Esophagus squamous epithelium (tissue), 5 donors: ENCODE results near the gene POU6F2. TPM values are rescaled to one million over a fixed set of nuclear protein-coding genes. Genes with fewer than 3 reads are reported as not detected.
"Not testable (repeated sequence)": the region's sequence is repeated elsewhere in the genome, so short reads cannot be mapped to it uniquely, and the experiment has no call there.

Experiments used
- DNase-seq: peaks from one replicate; lab custom pipeline; 2025; lab: John Stamatoyannopoulos, UW
- H3K27ac ChIP-seq, 4 donors: fragments of 200-600 bp; sonication (generic); one replicate each; pipeline ENCODE4 v1.5.1; 2016 to 2019; ENCODE audit warnings: mild to moderate bottlenecking in 1 of 4
- H3K27me3 ChIP-seq, 4 donors: fragments of 200-600 bp; sonication (generic); 1 replicate in 3 of 4; 2 replicates in 1 of 4; pipeline versions ENCODE4 v1.5.1 to v1.6.0; 2017 to 2021; ENCODE audit warnings: antibody characterized with exemption in 1 of 4
- H3K36me3 ChIP-seq, 3 donors: fragments of 200-600 bp; sonication (generic); one replicate each; pipeline ENCODE4 v1.5.1; 2016 to 2019
- H3K4me1 ChIP-seq, 3 donors: fragments of 200-600 bp; sonication (generic); one replicate each; pipeline ENCODE4 v1.5.1; 2017 to 2019
- H3K4me3 ChIP-seq, 4 donors: fragments of 200-600 bp; sonication (generic); 1 replicate in 3 of 4; 2 replicates in 1 of 4; pipeline ENCODE4 v1.5.1; 2016 to 2019; ENCODE audit warnings: mild to moderate bottlenecking in 2 of 4, moderate library complexity in 1 of 4
- H3K9me3 ChIP-seq, 3 donors: fragments of 200-600 bp; sonication (generic); one replicate each; pipeline ENCODE4 v1.5.1; 2016 to 2019
- CTCF ChIP-seq, 6 experiments: fragments of 450-650 bp in 4 of 6; fragments of 200-600 bp in 2 of 6; sonication (generic) in 2 of 6; IDR thresholded peaks; one replicate each; pipeline ENCODE4 v1.5.1; 2016 to 2019; ENCODE audit warnings: antibody characterized with exemption in 6 of 6, mild to moderate bottlenecking in 4 of 6, moderate library complexity in 4 of 6
- POLR2A ChIP-seq, 4 donors: fragments of 450-650 bp; IDR thresholded peaks; one replicate each; pipeline ENCODE4 v1.6.1; 2017; ENCODE audit warnings: antibody characterized with exemption in 4 of 4, mild to moderate bottlenecking in 4 of 4, moderate library complexity in 3 of 4
- WGBS, 2 donors: methylation state at CpG; one replicate each; pipeline ENCODE4 v1.1.5; 2018; 5-methylcytosine and 5-hydroxymethylcytosine counted together
- intact Hi-C: fragments of 100-400 bp; cut with DNase I; formaldehyde crosslinking; loops from one replicate; pipeline ENCODE4 v1.15.0; 2022
- total RNA-seq, 4 donors: library from RNA; depleted of rRNA; stranded (reverse); fragments of >200 nt; gene quantifications; one replicate each; pipeline ENCODE4 v1.1.0, GENCODE V29; 2016
- donor health status: DM: yes; HTN: yes; CAD: no.

Gene POU6F2
- total RNA-seq, 4 donors from 2014 or later = 0.76 to 1.6 TPM; not detected in 2

DNA sequence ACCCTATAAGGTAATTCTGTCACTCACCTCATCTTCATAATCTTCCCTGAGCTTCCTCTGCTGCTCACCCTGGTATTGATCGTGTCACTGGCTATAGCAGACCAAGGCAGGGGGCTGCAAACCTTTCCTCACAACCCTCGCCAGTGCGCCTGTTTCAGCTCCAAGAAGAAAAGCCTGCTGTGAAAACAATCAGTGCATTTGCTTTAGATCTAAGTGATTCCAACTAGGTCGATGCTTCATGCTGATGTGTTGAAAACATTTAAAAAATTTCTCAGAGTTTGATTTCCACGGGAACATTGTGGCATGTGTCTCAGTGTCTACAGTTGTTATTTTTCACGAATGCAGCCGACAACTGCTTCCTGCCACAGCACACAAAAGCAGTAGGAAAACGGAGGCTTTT lies 27.3 kb downstream of the POU6F2 start:
- no peak for DNase-seq
- no peak overlapping the region for H3K4me3 ChIP-seq
- intact Hi-C loops = no loop called here
- no peaks in the 10 kb centered on the region for H3K27me3 ChIP-seq
- no peaks in the 10 kb centered on the region for H3K4me1 ChIP-seq
- H3K36me3 ChIP-seq = no peaks in the 10 kb centered on the region
- no peak overlapping the region for H3K27ac ChIP-seq
- WGBS, 2 donors = 24 to 33% methylated on average over 6 to 8 of the region's 8 CpGs
- TF ChIP-seq CTCF (IDR thresholded peaks at IDR 0.05) (no peak), POLR2A (IDR thresholded peaks at IDR 0.05) (no peak)
- no peaks in the 10 kb centered on the region for H3K9me3 ChIP-seq

DNA sequence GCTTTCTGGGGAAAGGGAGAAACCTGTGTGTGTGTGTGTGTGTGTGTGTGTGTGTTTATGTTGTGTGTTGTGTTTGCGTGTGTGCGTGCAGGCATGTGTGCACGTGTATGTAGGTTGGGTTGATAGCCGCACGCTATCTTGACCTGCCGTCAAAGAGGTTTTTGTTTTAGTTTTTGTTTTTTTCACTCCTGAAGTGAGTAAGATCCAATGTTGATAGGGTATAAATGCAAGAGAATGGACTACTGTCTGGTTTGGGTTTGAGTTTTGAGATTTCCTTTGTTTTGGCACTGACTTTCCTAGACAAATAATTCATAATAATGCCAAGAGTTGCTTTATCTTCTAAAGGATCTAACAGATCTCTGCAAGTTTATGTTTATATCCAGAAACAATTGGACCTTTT lies 27.8 kb downstream of the POU6F2 start:
- Histone ChIP-seq H3K9me3 (no peaks in the 10 kb centered on the region), H3K4me1 (no peaks in the 10 kb centered on the region), H3K27me3 (no peaks in the 10 kb centered on the region), H3K27ac (no peak overlapping the region), H3K4me3 (no peak overlapping the region), H3K36me3 (no peaks in the 10 kb centered on the region)
- DNase-seq = no peak
- 40 to 70% methylated on average over 6 of the region's 6 CpGs for WGBS, 2 donors
- no peak for TF ChIP-seq CTCF (IDR thresholded peaks at IDR 0.05)
- no peak for TF ChIP-seq POLR2A (IDR thresholded peaks at IDR 0.05)
- intact Hi-C loops = no loop called here

DNA sequence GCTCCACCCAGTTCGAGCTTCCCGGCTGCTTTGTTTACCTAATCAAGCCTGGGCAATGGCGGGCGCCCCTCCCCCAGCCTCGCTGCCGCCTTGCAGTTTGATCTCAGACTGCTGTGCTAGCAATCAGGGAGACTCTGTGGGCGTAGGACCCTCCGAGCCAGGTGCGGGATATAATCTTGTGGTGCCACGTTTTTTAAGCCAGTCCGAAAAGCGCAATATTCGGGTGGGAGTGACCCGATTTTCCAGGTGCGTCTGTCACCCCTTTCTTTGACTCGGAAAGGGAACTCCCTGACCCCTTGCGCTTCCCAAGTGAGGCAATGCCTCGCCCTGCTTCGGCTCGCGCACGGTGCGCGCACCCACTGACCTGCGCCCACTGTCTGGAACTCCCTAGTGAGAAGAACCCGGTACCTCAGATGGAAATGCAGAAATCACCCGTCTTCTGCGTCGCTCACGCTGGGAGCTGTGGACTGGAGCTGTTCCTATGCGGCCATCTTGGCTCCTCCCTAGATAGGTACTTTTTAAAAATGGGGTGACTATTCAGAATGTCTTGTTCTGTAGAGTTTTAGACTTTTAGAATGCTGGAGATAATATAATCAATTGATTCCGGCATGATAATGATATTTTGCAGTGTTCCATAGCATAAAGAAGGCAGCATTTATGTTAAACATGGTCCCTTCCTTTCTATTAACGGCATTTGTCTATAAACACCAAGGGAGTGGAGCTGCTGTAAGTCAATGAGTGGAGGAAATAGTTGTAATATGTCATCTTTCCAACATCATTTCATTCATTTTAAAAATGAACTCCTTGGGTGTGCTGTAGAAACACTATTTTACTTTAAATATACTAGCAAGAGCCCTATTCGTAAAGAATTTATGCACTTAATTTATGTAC lies 35.6 kb downstream of the POU6F2 start:
- DNase-seq, H3K4me3 ChIP-seq, H3K36me3 ChIP-seq, H3K27me3 ChIP-seq, H3K27ac ChIP-seq, H3K4me1 ChIP-seq, H3K9me3 ChIP-seq, intact Hi-C loops: not testable (repeated sequence)
- 85 to 88% methylated on average over 23 to 26 of the region's 34 CpGs for WGBS, 2 donors

- Histone ChIP-seq H3K9me3 (no peaks in the 10 kb centered on the region), H3K4me1 (no peaks in the 10 kb centered on the region), H3K27me3 (no peaks in the 10 kb centered on the region), H3K4me3 (no peak overlapping the region), H3K36me3 (no peaks in the 10 kb centered on the region), H3K27ac (no peak overlapping the region)
- no peak for TF ChIP-seq CTCF (IDR thresholded peaks at IDR 0.05)
- TF ChIP-seq POLR2A (IDR thresholded peaks at IDR 0.05) = no peak
- intact Hi-C loops = no loop called here
- 34 to 54% methylated on average over 9 of the region's 9 CpGs for WGBS, 2 donors
- no peak for DNase-seq
These were observed 38.9 kb downstream of the POU6F2 start for GRCh38 chr7:39016609-39017008.

DNA sequence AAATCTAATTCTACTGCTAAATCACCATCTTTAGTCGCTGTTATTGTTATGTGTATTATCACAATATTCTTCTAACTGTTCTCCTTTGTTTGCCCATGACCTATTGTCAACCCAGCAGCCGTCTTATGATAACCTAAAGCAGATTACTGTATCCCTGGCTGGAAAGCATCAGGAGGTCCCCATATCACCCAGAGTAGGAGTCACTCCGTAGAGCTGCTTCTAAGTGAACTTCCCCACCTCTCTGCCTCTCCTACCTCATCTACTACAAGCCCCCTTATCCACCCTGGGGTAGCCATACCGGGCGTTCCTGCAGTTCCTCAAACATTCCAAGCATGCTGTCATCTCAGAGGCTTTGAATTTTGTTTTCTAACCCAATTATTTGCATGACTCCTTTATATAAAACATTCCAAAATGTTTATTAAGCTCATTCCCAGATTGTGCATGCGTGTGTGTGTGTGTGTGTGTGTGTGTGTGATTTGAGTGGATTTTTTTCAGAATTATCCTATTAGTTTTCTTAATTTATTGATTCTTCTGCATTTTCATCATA lies 39.7 kb downstream of the POU6F2 start:
- Histone ChIP-seq H3K9me3 (no peaks in the 10 kb centered on the region), H3K27me3 (no peaks in the 10 kb centered on the region), H3K4me3 (no peak overlapping the region), H3K4me1 (no peaks in the 10 kb centered on the region), H3K27ac (no peak overlapping the region), H3K36me3 (no peaks in the 10 kb centered on the region)
- 43 to 46% methylated on average over 6 of the region's 6 CpGs for WGBS, 2 donors
- no peak for DNase-seq
- TF ChIP-seq CTCF (IDR thresholded peaks at IDR 0.05) = no peak
- no peak for TF ChIP-seq POLR2A (IDR thresholded peaks at IDR 0.05)
- intact Hi-C loops = no loop called here
